HT-29 (cell line): Measurements from ENCODE around the gene CRADD. TPM values are rescaled to one million over a fixed set of nuclear protein-coding genes. Genes with fewer than 3 reads are reported as not detected.
"Not testable (repeated sequence)": the region's sequence is repeated elsewhere in the genome, so short reads cannot be mapped to it uniquely, and the experiment has no call there.

Experiments
- DNase-seq: peaks from one replicate; pipeline ENCODE4 v3.0.0-alpha.2; 2015; ENCODE audit warnings: low spot score
- total RNA-seq: library from RNA; depleted of rRNA; stranded (reverse); fragments of >200 nt; shearing (Covaris generic); gene quantifications from 2 replicates; pipeline ENCODE4 v1.2.3, GENCODE V29; 2014

The CRADD gene
- total RNA-seq, 1 experiment from 2014 or later: 12.0 TPM

DNA sequence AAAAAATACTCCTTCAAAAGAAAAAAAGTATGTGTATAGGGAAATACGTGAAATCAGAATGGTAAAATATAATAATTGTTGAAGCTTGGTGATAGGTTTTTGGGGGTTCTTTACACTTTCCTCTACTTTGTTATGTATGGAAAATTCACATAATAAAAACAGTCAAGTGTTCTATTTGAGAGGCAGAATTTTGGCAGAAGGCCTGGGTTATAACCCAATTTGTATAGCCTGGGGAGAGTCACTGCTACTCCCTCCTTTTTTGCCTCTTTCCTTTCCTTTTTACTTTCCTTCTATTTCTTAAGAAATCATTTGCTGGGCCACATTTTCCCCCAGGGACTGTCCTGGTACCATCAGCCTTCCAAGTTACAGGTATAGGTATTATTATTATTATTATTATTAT is 105.7 kb downstream of the CRADD start:
- DNase-seq: no peak

GRCh38 chr12:93783832-93784231 is 106.7 kb downstream of the CRADD start:
- DNase-seq: no peak

DNA sequence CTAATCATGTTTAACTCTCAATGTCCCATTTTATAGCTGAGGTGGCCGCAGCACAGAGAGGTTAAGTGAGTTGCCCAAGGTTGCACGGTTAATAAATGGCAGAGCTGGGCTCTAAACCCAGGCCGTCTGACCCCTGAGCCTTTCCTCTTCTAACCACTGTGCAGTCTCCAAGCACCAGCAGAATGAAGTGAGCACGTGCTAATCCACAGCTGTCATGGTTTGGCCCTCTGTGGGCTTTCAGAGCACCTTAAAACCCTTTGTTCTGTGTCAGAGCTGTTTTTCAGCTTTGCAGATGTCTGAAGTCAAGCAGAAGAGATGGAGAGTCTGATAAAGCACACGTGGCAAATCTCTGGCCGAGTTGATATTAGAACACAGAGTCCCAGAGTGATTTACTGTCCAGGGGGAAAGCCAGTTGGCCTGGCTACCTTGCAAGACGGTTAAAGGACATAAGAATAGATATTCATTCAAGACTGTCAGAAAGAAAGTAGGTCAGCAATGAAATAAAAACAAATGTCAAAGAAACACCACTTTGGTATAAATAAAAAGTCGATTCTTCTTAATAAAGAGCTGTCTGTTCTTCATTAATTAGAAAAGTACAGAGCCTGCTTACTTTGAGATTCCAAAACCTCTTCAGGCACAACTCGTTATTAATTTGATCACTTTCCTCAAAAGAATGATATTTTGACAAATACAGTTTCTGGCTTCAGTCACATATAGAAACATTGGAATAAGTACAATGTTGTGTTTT is 107.3 kb downstream of the CRADD start:
- peak; percentile 54 for DNase-seq

DNA sequence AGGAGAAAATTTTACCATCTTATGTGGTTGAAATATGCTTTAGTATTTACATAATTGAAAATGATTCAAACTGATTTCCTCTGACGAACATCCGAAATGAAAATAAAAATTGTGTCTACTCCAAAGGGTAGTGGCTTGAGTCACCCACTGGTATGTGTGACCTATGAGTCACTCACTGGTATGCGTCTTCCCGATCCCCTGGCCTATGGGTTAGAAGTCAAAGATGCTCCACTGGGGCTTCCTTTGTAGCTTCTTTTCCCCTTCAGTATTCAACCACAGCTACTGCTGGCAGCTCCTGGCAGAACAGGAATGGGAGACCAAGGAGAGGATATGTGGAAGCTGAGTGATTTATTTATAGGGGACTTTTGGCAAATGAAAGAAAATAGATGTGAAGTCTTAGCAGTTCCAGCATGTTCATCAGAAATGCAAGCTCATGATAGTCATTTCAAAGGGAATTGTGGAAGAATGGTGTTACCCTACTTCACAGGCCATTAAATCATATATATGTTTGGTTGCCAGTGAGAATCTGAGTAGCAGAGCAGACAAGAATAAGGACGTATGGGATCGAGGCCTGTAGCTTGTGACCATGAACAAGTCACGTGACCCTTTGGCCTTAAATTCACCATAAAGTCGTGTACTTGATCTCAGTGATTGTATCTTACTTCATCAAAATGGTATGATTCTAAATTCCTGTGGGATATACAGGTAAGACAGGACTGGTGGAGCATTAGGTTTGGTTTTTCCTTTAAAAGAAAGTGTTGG is 108.3 kb downstream of the CRADD start:
- peak; percentile 81 for DNase-seq

GRCh38 chr12:93786656-93787397 is 109.7 kb downstream of the CRADD start:
- no peak for DNase-seq

DNA sequence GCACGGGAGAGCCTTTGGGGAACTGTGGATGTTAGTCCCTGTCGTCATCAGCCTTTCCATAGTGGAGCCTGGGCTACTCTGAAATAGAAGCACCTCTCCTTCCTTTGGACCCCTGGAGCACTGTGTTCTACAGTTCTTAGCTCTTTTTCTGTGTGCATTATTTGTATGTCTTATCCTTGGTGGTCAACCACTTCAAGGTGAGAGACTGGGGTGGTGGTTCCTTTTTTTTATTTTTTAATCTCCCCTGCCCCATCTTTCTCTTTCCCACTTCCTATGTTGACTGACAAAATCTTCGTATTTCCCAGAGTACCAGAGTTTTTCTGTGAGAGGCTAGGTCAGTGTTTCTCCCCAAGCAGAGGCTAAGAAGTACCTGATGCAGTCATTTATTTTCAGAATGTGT is 111.7 kb downstream of the CRADD start:
- DNase-seq: no peak

DNA sequence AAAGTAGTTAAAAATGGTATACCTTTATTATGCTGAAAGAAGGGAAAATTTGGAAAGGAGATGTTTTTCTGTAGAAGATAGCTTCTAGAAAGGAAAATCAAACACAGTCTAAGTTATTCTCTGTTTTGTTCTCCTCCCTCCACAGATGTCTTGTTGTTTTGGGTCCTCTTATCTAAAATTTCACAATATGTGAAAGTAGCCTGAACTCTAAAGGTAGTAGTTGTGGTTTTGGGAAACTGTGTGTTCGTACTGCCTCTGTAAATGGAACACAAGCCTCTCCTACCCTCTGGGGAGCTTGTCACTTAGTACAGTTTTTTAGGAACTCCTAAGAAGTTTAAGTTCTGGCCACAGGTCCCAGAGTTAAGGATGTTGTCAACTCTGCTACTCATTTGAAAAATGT is 112.6 kb downstream of the CRADD start:
- DNase-seq: no peak

DNA sequence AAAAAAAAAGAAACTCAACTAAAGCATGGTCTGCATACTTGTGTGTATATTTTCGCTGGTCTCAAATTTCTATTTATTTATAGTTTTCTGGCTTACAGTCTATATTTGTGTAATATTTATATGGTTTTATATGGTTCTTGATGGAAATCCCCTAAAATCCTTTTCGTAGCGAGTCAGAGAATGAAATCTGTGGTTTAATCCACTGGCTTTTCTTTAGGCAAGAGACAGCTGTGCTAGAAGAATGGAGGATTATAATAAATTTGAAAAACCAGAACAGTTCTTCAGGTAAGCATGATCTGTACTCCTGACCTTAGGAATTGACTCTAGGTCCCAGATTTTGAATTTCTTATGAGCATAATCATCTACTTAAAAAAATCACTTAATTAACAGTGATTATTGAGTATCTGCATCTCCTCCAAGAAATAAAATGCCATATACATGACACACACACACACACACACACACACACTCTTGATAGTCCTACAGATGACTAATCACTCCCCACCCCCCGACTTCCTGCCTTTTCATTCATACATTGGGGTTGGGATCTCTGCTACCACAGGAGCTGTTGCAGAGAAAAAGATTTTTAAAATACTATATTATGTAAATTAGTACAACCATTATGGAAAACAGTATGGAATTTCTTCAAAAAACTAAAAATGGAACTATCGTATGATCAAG is 113.4 kb downstream of the CRADD start:
- peak; percentile 64 for DNase-seq

DNA sequence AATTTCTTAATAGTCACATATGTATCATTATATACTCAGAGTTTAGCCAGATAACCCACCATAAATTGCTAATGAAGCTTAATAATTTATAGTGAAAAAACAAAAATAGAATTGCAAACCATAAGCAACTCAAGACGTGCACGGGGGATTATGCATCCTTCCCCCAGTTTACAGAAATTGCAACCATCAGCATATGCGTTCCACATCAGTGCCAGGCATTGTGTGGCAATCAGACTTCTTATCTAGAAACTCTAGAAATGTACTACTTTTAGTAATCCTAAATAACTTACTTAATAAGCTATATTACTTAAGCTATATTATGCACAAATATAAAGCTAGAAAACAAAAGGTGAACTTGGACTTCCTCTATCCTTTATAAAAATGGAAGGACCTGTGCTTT is 115.8 kb downstream of the CRADD start:
- DNase-seq: no peak

DNA sequence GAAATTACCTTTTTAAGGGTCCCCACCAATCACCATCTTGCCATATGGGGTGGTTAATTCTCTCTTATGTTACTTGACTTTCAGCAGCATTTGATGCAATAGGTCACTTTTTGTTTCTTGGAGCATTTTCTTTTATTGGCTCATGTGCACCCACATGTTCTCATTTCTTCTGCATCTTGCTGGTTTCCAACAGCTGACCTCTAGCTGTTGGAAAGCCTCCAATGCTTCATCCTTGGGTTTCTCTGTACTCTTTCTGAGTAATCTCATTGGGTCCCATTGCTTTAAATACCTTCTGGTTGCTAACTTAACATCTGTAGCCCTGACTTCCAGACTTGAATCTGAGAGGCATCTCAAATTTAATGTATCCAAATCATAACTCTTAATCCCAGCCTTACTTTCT is 116.8 kb downstream of the CRADD start:
- no peak for DNase-seq

- no peak for DNase-seq
These were observed 117.6 kb downstream of the CRADD start for GRCh38 chr12:93794738-93795137.

DNA sequence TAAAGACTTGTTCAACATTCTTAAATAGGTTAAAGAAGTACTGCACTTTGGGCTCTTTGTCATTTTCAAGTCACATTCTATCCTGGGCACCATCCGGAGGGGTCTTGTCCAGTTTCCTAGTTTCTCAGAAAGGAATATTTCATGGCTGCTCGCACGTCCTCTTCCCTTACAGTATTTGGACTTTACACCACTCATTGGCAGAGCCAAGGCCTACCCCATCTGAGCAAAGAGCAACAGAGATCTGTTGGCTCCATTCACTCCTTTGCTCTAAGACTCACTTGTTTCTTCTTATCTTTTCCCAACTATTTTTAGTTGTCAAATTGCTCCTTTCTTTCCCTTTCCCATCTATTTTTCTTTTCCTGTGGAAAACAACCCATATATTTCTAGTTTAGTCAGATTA is 118.2 kb downstream of the CRADD start:
- no peak for DNase-seq

DNA sequence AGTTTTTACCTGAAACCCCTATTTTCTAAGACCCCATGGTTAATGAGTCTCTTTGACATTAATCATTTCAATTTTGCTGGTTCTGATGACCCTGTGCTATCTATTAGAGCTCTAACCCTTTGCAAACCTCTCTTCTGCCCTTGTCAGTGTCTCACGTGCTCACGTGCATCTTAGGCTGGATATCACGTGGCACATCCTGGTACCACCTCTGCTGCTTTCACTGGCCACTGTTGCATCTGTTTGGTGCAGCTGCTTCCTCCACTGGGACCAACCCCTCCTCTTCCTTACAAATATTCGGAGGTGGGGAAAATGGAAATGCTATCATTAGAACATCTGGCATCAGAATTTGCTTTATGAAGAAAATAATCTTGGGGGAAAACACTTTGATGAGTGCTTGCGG is 119.6 kb downstream of the CRADD start:
- DNase-seq: no peak

DNA sequence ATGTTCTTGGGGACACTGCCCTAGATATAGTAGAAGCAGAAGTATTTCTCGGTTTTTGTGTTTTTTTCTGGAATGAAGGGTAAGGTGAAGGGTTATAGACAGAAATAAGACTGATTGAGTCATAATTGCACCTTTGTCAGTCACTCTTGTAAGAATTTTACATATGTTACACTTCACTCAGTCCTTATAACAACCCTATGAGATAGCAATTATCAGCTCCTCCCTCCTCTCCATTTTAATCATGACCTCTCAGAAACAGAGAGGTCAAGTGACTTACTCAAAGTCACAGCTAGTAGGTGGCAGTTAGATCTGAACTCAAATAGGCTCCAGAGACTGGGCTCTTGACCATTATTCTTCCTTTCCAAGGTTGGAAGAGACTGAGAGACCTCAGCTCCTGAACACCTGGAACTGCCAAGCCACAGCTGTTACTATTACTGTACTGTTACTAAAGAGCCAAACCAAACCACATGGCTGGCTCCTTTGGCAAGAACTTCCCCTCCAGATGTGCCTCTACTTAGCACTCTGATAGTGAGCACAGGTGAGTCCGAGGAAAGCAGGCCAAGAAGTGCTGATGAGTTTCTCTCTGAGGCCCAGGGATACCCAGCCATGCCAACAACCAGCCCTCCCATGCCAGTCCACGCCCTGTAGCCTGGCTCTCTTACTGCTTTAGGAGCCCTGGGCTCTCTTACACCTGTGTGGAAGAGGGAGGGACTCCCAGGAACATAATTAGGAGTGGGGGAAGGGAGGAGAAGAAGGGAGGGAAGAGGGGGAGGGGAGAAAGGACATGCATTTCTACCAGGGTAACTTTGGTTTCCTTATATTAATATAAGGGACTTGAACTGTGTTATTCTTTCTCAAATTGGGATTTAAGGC is 121.3 kb downstream of the CRADD start:
- DNase-seq: no peak

- not testable (repeated sequence) for DNase-seq
These were observed 124.5 kb downstream of the CRADD start for GRCh38 chr12:93801666-93802065.

GRCh38 chr12:93802293-93802692 is 125.1 kb downstream of the CRADD start:
- no peak for DNase-seq

- no peak for DNase-seq
These were observed 125.7 kb downstream of the CRADD start for GRCh38 chr12:93802698-93803423.

DNA sequence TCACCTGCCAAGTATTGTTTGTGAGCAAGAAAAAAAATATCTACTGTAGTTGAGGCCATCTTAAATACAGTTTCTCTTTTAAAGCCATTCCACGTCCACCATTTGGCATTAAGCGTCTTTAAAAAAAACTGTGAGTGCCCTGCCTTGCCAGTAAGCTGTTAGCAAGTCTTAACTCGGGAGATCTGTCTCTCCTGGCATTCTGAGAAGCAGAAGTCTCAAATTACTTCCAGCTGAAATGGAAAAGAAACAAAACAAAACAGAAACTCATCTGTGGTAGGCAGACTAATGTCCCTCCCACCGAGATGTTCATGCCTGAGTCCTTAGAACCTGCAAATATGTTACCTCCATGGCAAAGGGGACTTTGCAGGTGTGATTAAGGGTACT is 126.2 kb downstream of the CRADD start:
- DNase-seq: no peak

- DNase-seq: no peak
These were observed 127.4 kb downstream of the CRADD start for GRCh38 chr12:93804392-93805179.
